H1 (cell line): ENCODE data around the gene LCMT1. TPM values are rescaled to one million over a fixed set of nuclear protein-coding genes. Genes with fewer than 3 reads are reported as not detected.
A peak's percentile ranks its signal among the peaks of the same experiment; 100 is the strongest.

ENCODE experiments used
- EP300 ChIP-seq, 2 experiments: IDR thresholded peaks; 1 replicate in 1 of 2; 2 replicates in 1 of 2; pipeline ENCODE4 v1.6.1; 2011 to 2012; ENCODE audit warnings: low read depth in 2 of 2, low read length in 2 of 2, mild to moderate bottlenecking in 2 of 2, borderline replicate concordance in 1 of 2, inconsistent platforms in 1 of 2, moderate library complexity in 1 of 2
- HDAC2 ChIP-seq, 2 experiments: fragments of 300-600 bp in 1 of 2; sonication (generic) in 1 of 2; IDR thresholded peaks; 2 replicates each; pipeline ENCODE4 v1.6.1; 2011 to 2012; ENCODE audit warnings: low read depth in 2 of 2, low read length in 2 of 2, mild to moderate bottlenecking in 2 of 2, moderate library complexity in 2 of 2, borderline replicate concordance in 1 of 2, inconsistent platforms in 1 of 2
- KDM1A ChIP-seq: fragments of 200-600, 300-600 bp; sonication (generic); IDR thresholded peaks from 2 replicates; pipeline ENCODE4 v1.7.1; 2016; ENCODE audit warnings: mild to moderate bottlenecking, low read length, borderline replicate concordance
- SP4 ChIP-seq: IDR thresholded peaks from 2 replicates; pipeline ENCODE4 v1.6.1; 2012; ENCODE audit warnings: low read length, inconsistent platforms
- YY1 ChIP-seq: IDR thresholded peaks from 2 replicates; pipeline ENCODE4 v1.6.1; 2011; ENCODE audit warnings: low read depth, mild to moderate bottlenecking, low read length
- ZNF274 ChIP-seq: IDR thresholded peaks from 2 replicates; pipeline ENCODE4 v1.7.0; 2012; ENCODE audit warnings: low read length, borderline replicate concordance; ENCODE audit errors: extremely low read depth
- polyA plus RNA-seq, 7 experiments: library from polyadenylated mRNA; depleted of rRNA in 3 of 7; stranded (reverse) in 5 of 7; unstranded in 2 of 7; fragments of >200 nt in 5 of 7; fragments of 200-250 nt in 2 of 7; gene quantifications; 1 replicate in 5 of 7; 2 replicates in 1 of 7; 4 replicates in 1 of 7; pipeline versions ENCODE4 v1.2.1 to v1.2.3, GENCODE V29; 2011 to 2013; ENCODE audit warnings: missing spikeins in 2 of 7, mixed read lengths in 2 of 7
- total RNA-seq: library from RNA; stranded (reverse); fragmentation: NEBNext Ultra II Directional; extraction: Animal tissue kit (Norgen Biotek cat#: 25700); gene quantifications from 2 replicates; pipeline ENCODE4 v1.2.1, GENCODE V29; 2021
- TF ChIP-seq, protein P1 (sequence below): IDR thresholded peaks from 2 replicates; pipeline ENCODE4 v1.6.1; 2011; ENCODE audit warnings: low read depth, mild to moderate bottlenecking, low read length; ENCODE audit not compliant: insufficient read depth
- TF ChIP-seq, protein P2 (sequence below): fragments of 300-600 bp; sonication (generic); IDR thresholded peaks from 2 replicates; pipeline ENCODE4 v1.7.1; 2012; ENCODE audit warnings: low read length, moderate library complexity, mild to moderate bottlenecking, inconsistent platforms; ENCODE audit not compliant: insufficient replicate concordance

LCMT1 gene
- total and polyA plus RNA-seq, 2 of the 8 experiments (the other 6 are each of a cell fraction or from before 2014, with no cell fraction given), result 61.0 to 80.8 TPM

DNA sequence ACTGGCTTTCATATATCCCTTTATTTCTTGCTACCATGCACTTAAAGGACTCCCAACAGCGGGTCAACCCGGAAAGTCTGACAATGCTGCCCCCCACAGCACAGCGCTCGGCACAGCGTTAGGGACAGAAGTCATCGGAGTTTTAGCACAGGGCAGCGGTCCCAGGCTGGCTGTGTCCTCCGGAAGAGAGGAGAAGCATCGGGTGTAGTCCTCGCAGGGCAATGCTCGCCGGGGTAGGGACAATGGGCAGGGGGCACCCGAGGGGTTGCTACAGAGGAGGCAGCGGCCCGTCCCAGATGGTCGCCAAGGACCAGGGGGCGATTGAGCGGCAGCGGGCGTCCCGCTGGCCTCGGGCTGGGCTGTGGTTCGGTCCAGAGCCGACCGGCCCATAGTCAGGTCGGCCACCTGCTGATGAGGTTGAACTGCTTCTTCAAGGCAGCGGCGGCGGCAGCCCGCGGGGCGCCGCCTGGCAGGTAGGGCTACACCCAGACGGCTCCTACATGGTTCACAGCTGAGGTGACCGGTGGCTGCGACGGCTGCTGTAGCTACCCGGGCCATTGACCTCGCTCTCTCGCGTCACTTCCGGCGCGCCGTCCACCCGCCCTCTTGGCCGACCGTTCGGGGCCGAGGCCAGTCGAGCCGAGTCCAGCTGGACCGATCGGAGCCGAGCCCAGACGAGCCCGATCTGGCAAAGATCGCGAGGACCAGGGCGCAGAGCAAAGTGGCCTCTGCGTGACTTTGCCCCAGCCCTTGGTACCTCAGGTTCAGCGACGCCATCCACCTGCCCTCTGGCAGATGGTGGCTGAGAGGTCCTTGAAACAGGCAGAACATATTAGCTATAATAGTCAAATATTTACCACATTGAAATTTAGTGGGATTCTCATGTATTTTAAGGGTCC, 4.7 kb upstream of the LCMT1 start (continued):
- TF ChIP-seq, protein P1, sequence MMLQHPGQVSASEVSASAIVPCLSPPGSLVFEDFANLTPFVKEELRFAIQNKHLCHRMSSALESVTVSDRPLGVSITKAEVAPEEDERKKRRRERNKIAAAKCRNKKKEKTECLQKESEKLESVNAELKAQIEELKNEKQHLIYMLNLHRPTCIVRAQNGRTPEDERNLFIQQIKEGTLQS, result peak; percentile 60; the same call in 1 of the 2 replicates
- no peak for TF ChIP-seq KDM1A
- TF ChIP-seq HDAC2 (IDR thresholded peaks at IDR 0.05; ENCODE audit: borderline replicate concordance in 1 of 2, low read depth in 2 of 2, low read length in 2 of 2), result no peak
- TF ChIP-seq EP300 (IDR thresholded peaks at IDR 0.05; ENCODE audit: borderline replicate concordance in 1 of 2, low read depth in 2 of 2, low read length in 2 of 2), result no peak
- TF ChIP-seq YY1, result no peak; the same call in 1 of the 2 replicates
- no peak for TF ChIP-seq SP4
- TF ChIP-seq, protein P2, sequence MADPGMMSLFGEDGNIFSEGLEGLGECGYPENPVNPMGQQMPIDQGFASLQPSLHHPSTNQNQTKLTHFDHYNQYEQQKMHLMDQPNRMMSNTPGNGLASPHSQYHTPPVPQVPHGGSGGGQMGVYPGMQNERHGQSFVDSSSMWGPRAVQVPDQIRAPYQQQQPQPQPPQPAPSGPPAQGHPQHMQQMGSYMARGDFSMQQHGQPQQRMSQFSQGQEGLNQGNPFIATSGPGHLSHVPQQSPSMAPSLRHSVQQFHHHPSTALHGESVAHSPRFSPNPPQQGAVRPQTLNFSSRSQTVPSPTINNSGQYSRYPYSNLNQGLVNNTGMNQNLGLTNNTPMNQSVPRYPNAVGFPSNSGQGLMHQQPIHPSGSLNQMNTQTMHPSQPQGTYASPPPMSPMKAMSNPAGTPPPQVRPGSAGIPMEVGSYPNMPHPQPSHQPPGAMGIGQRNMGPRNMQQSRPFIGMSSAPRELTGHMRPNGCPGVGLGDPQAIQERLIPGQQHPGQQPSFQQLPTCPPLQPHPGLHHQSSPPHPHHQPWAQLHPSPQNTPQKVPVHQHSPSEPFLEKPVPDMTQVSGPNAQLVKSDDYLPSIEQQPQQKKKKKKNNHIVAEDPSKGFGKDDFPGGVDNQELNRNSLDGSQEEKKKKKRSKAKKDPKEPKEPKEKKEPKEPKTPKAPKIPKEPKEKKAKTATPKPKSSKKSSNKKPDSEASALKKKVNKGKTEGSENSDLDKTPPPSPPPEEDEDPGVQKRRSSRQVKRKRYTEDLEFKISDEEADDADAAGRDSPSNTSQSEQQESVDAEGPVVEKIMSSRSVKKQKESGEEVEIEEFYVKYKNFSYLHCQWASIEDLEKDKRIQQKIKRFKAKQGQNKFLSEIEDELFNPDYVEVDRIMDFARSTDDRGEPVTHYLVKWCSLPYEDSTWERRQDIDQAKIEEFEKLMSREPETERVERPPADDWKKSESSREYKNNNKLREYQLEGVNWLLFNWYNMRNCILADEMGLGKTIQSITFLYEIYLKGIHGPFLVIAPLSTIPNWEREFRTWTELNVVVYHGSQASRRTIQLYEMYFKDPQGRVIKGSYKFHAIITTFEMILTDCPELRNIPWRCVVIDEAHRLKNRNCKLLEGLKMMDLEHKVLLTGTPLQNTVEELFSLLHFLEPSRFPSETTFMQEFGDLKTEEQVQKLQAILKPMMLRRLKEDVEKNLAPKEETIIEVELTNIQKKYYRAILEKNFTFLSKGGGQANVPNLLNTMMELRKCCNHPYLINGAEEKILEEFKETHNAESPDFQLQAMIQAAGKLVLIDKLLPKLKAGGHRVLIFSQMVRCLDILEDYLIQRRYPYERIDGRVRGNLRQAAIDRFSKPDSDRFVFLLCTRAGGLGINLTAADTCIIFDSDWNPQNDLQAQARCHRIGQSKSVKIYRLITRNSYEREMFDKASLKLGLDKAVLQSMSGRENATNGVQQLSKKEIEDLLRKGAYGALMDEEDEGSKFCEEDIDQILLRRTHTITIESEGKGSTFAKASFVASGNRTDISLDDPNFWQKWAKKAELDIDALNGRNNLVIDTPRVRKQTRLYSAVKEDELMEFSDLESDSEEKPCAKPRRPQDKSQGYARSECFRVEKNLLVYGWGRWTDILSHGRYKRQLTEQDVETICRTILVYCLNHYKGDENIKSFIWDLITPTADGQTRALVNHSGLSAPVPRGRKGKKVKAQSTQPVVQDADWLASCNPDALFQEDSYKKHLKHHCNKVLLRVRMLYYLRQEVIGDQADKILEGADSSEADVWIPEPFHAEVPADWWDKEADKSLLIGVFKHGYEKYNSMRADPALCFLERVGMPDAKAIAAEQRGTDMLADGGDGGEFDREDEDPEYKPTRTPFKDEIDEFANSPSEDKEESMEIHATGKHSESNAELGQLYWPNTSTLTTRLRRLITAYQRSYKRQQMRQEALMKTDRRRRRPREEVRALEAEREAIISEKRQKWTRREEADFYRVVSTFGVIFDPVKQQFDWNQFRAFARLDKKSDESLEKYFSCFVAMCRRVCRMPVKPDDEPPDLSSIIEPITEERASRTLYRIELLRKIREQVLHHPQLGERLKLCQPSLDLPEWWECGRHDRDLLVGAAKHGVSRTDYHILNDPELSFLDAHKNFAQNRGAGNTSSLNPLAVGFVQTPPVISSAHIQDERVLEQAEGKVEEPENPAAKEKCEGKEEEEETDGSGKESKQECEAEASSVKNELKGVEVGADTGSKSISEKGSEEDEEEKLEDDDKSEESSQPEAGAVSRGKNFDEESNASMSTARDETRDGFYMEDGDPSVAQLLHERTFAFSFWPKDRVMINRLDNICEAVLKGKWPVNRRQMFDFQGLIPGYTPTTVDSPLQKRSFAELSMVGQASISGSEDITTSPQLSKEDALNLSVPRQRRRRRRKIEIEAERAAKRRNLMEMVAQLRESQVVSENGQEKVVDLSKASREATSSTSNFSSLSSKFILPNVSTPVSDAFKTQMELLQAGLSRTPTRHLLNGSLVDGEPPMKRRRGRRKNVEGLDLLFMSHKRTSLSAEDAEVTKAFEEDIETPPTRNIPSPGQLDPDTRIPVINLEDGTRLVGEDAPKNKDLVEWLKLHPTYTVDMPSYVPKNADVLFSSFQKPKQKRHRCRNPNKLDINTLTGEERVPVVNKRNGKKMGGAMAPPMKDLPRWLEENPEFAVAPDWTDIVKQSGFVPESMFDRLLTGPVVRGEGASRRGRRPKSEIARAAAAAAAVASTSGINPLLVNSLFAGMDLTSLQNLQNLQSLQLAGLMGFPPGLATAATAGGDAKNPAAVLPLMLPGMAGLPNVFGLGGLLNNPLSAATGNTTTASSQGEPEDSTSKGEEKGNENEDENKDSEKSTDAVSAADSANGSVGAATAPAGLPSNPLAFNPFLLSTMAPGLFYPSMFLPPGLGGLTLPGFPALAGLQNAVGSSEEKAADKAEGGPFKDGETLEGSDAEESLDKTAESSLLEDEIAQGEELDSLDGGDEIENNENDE, result no peak
- TF ChIP-seq ZNF274, result no peak
